Activated CD8-positive, alpha-beta memory T cell treated with anti-CD3 and anti-CD28 coated beads for 24 hours (primary cell): Measurements from ENCODE around the gene AGT.
"Not testable (repeated sequence)": the region's sequence is repeated elsewhere in the genome, so short reads cannot be mapped to it uniquely, and the experiment has no call there.

Experiments used
- DNase-seq: peaks from one replicate; pipeline ENCODE4 v3.0.0-alpha.2; 2020

AGT gene

DNA sequence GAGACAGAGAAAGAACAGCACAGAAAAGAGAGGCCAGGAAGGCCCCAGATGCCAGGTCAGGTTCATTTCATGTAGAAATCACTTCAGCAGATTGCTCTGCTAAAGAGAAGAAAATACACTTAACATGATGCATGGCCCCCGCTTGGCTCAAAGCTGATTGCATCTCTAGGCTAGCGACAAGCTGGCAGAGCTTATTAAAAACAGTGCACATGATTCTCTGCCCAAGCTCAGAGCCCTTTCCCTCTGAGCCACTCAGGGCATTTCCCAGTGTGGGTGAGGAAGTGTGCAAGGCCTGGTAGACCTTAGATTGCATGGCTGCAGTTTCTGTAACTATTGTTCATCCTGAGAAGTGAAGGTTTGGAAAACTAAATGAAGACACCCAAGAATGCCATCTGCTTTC, 30.0 kb upstream of the AGT start:
- DNase-seq = no peak

GRCh38 chr1:230739564-230740290, 25.8 kb upstream of the AGT start:
- DNase-seq = no peak

- no peak for DNase-seq
Measured at GRCh38 chr1:230737622-230738262, 23.8 kb upstream of the AGT start.

- no peak for DNase-seq
Measured at GRCh38 chr1:230735447-230735846, 21.5 kb upstream of the AGT start.

DNA sequence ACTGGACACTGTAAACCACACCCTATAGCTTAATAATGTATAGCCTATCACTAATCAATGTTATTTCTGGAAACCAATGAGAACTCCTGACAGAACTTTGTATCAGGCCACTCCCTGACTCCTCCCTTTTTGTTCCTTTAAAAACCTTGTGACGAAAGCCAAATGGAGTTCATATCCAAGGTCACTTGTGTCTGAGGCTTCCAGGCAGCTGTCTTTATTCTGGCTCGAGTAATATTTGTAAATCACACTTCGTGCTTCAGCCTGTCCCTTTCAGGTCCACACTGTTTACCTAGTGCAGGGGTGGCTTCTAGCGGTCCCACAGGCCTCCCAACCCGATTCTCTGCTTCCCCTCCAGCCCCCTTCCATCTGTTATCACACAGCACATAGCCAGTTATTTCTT, 17.1 kb upstream of the AGT start:
- DNase-seq = no peak

DNA sequence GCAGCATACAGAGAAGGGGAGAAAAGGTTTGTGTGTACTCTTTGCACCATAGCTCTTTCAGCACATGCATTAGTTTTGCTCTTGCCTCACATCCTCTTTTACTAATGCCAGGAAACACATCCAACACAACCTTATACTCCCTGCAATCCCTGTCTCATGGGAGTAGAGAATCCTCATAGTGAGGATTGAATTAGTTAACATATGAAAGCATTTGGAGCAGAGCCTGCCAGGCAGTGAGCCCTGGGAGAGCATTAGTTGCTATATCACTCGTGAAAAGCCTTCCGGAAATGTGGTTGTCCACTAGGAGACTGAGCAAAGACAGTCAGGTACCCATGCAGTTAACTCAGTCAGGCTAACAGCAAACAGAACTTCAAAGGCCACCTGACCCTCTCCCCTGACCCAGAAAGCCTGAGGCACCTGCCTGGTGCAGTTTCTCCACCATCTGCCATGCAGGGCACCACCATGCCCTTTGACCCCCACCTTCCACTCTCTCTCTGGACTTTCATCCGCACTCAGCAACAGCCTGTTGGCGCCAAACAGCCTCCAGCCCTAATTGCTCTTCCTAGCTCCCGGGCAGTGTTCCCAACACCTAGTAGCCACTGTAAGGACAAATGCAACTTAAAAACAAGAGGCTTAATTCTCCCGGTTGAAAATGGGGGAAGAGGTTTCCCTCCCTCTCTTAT, 14.9 kb upstream of the AGT start:
- no peak for DNase-seq

- DNase-seq = no peak
Measured at GRCh38 chr1:230725256-230726012, 11.5 kb upstream of the AGT start.

DNA sequence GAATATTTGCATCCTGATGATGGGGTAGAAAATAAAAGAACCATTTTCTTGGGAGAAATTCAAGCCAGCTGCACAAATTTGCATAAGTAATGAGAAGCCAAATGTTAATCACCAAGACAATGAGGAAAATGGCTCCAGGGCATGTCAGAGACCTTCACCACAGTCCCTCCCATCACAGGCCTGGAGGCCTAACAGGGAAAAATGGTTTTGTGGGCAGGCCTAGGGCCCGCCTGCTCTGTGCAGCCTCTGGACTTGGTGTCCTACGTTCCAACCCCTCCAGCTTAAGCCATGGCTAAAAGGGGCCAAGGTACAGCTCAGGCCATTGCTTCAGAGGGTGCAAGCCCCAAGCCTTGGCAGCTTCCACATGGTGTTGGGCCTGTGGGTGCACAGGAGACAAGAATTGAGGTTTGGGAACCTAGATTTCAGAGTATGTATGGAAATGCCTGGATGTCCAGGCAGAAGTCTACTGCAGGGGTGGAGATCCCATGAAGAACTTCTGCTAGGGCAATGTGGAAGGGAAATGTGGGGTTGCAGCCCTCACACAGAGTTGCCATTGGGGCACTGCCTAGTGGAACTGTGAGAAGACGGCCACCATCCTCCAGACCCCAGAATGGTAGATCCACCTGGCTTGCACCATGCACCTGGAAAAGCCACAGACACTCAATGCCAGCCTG, 8.1 kb upstream of the AGT start:
- not testable (repeated sequence) for DNase-seq

DNA sequence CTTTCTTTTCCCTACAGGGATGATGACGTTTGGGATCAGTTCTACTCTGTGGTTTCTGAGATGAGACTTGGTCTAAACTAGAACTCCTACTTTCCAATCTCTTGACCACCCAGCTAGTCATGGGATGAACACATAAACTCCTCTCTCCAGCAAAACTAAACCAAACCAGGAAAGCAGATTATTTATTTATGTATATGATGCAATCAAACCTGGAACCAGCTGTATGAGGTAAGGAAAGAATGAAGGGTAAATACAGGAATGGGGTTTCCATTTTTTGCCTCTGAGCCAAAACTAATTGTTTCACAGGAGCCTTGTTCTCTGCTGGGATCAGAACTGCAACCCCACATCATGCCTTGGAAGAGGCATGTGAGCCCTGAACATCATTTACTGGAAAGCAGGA, 3.3 kb upstream of the AGT start:
- no peak for DNase-seq

DNA sequence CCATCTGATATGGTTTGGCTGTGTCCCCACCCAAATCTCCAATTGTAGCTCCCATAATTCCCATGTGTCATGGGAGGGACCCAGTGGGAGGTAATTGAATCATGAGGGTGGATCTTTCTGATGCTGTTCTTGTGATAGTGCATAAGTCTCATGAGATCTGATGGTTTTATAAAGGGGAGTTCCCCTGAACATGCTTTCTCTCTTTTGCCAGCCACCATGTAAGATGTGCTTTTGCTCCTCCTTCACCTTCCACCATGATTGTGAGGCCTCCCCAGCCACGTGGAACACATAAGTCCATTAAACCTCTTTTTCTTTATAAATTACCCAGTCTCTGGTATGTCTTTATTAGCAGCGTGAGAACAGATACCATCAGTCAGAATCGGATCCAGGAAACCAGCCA, 2.5 kb upstream of the AGT start:
- not testable (repeated sequence) for DNase-seq

DNA sequence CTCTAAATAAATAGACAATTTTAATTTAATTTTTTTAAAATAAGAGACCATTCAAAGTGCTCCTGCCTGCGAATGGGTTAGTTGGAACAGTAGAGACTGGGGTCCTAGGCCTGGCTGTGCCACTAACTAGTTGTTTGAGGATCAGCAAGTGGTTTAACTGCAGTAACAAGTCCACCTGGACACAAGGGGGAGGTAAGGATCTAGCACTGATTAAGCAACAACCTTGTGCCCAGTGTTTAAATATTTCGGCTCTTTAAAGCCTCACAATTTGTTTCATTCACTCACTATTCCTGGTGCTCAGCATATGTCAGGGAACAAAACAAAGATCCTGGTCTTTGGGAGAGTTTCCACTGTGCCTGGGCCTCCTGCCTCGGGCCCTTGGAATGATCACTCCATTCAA, 1.6 kb upstream of the AGT start:
- no peak for DNase-seq

DNA sequence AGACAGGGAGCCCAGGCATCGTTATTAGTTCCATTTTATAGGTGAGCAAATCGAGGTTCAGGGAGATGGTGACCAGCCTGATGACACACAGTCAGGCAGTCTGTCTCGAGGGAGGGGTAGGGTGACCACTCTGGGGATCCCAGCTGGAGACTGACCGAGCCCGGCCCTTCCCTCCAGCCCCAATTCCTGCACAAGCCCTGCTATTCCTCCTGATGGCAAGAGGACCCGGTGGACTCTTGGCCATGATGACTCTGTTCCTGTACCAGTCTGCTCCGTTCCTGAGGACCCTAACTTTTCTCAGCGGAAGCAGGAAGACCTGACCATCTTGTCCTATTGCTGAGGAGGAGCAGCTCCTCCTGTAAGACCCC, 391 bp downstream of the AGT start:
- no peak for DNase-seq

DNA sequence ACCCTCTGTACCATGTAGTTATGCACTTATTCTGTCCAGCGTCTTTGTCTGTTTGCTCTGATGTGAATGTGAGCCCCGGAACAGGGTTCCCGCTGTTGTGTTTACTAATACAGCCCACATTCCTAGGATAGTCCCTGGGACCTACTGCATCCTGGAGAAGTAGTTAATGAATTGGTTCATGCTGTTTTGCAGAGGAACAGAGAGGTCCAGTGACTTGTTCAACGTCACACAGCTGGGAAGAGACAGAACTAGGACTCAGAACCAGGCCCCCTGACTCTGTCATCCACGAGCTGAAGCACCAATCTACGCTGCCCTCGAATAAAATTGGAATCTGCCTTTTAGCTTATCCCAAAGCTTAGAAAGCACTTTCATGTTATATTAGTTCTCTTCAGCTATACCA, 784 bp downstream of the AGT start:
- DNase-seq = no peak

DNA sequence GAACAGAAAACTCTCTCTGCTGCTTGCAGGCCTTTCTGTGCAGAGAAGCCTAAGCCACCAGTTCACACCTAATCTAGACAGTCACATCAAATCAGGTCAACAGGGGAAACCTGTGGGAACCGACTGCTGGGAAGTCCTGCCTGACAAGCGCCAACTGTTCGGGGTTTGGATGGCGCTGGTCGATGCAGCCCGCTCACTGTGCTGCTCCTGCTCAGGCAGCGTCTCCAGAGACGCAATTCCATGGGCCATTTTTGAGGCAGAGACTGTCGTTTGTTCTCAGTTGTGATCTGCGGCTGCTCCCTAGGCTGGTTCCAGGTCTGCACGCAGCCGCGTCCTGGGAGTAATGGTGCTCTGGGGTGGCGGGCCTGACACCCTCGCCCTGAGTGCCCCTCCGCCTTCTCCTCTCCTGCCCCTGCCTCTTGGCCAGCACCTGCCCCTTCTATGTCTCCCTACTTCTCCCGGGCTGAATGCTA, 1.4 kb downstream of the AGT start:
- DNase-seq = no peak

DNA sequence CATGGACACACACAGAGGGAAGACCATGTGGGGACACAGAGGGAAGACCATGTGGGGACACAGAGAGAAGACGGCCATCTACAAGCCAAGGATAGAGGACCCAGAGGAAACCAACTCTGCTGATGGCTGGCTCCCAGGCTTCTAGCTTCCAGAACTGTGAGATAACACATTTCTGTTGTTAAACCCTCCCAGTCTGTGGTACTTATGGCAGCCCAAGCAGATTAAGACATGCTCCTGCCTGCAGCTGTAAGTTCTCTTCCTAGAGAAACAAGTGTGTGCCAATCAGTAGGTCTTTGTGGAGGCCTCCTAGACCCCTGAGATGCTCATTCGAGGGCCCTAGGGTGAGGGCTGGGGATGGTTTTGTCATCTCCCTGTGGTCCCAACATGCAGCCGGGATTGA, 2.7 kb downstream of the AGT start:
- no peak for DNase-seq

DNA sequence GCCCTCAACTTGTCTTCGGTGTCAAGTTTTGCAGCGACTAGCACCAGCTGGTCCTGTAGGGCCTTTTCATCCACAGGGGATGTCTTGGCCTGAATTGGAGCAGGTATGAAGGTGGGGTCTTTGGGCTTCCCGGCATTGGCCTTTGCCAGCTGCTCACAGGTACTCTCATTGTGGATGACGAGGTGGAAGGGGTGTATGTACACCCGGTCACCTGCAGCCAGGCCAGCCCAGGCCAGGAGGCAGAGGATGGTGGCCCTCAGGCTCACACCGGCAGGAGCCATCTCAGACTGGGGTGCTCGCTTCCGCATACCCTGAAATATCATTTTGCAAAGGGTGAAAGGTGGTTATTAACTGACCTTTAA, 3.4 kb downstream of the AGT start:
- no peak for DNase-seq

- no peak for DNase-seq
Measured at GRCh38 chr1:230709619-230710542, 4.0 kb downstream of the AGT start.

DNA sequence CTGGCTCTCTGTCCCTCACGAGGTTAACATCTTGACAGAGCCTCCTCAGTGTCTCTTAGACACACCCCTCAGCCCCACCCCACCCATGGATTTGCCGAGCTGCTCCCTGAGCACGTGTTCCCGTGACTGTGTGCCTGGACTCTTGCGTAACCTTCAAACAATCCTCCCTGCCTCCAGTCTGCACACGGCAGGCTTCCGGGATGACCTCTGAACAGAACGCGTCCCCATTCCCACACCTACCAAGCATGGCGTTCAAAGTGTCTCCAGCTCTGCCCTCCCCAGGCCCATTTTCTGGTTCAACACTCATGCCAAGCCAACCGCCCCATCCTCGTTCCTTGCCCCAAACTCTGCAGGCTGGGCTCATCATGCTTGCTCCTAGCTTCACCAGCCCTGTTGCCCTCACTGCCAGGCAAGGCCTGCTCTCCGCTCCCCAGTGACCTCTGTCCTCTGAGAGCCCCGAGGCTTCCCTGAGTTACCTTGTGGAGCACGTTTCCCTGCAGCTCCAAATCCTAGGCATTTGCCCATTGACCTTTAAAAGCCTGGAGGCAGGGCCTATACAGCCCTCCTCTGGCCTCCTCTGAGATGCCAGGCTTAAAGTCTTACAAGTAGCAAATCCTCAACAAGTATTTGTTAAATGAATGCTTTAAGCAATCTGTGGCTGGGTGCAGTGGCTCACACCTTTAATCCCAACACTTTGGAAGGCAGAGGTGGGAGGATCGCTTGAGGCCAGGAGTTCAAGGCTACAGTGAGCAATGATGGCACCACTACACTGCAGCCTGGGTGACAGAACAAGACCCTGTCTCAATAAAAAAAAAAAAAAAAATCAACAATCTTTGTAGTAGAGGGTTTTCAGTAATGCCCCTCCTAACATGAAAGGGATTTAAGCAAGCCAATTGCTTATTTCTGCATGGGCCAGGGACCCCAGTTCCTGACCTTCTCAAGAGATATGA, 5.0 kb downstream of the AGT start:
- no peak for DNase-seq

DNA sequence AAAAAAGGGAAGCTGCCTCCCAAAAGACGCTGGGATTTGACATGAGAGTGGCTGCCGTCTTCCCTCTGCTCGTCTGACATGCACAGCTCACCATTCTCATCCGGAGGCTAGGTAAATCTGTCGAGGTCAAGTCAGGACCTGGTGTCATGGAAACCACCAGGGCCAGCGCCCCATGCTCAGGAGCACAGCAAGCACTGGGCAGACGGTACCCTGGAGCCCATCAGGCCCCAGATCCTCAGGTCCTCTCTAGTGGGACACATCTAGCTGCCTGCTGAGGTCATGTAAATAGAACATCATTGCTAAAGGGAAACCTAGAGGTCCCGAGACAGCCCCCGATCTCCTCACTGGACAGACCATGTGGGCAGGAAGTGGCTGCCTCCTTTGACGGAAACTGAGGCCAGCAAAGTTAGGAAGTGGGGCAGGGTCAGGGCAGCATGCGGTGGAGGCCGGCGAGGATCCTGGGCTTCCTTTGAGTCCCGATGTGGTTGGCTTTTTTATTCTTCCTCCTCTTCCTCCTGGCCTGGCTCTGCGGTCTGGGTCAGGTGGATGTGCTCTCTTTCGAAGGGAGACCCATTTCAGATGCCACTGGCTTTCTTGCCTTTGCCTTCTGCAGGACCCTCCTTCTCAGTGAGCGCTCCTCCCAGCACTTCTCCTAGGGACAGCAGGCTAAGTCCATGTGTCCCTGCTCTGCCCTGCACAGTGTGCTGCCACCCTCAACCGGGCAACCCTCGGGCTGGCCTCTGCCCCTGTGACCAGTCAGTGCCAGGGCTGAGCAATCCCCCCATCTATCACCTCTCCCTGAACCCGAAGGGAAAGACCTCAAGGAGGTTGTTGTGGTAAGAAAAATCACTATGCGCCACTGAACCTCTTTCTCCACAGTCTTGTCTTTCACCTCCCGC, 5.9 kb downstream of the AGT start:
- DNase-seq = no peak
